DOHH2 (cell line): ENCODE data around the gene C12orf57.

ENCODE experiments used
- EZH2phosphoT487 ChIP-seq: fragments of 200-600 bp; sonication (generic); IDR thresholded peaks from 2 replicates; pipeline ENCODE4 v1.6.1; 2017; ENCODE audit warnings: borderline replicate concordance, mild to moderate bottlenecking, antibody characterized with exemption, low read length, moderate library complexity, mixed read lengths
- TF ChIP-seq, protein P1 (sequence below): fragments of 200-600 bp; sonication (generic); IDR thresholded peaks from one replicate; pipeline ENCODE4 v1.5.1; 2014; ENCODE audit warnings: antibody characterized with exemption, mild to moderate bottlenecking, low read depth, low read length; ENCODE audit not compliant: poor library complexity, severe bottlenecking

DNA sequence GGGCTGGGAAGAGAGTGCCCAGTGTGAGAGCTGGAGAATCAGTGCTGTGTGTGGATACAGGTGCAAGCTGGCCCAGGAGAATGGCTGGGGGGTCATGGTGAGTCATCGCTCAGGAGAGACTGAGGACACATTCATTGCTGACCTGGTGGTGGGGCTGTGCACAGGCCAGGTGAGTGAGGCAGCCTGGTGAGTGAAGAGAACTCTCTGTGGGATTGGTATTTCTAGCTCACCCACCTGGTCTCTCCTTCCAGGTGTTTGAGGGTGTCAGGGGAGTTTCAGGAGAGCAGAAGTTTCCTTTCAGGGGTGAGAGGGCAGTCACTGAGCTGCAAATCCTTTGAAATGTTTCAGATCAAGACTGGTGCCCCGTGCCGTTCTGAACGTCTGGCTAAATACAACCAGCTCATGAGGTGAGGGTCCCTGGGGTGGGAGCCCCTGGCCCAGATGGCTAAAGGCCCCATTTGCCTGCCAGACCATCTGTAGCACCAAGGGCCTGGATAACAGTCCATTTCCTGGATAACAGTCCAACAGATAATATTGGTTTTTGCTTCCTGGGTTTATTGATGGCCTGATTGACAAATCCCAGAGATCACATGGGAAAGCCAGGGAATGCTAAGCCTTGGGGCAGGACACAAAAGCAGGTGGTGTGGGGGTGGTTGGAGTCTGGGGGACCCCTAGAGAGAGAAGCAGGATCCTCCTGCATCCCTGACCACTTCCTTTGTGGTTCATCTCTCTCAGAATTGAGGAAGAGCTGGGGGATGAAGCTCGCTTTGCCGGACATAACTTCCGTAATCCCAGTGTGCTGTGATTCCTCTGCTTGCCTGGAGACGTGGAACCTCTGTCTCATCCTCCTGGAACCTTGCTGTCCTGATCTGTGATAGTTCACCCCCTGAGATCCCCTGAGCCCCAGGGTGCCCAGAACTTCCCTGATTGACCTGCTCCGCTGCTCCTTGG lies 21.6 kb upstream of the C12orf57 start:
- TF ChIP-seq, protein P1, sequence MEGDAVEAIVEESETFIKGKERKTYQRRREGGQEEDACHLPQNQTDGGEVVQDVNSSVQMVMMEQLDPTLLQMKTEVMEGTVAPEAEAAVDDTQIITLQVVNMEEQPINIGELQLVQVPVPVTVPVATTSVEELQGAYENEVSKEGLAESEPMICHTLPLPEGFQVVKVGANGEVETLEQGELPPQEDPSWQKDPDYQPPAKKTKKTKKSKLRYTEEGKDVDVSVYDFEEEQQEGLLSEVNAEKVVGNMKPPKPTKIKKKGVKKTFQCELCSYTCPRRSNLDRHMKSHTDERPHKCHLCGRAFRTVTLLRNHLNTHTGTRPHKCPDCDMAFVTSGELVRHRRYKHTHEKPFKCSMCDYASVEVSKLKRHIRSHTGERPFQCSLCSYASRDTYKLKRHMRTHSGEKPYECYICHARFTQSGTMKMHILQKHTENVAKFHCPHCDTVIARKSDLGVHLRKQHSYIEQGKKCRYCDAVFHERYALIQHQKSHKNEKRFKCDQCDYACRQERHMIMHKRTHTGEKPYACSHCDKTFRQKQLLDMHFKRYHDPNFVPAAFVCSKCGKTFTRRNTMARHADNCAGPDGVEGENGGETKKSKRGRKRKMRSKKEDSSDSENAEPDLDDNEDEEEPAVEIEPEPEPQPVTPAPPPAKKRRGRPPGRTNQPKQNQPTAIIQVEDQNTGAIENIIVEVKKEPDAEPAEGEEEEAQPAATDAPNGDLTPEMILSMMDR = peak; percentile 11
- no peak for TF ChIP-seq EZH2phosphoT487
